GM12875 (cell line): Measurements from ENCODE around the gene RAX.

Experiments
- H3K4me3 ChIP-seq: one replicate; pipeline ENCODE4 v1.5.1; 2011; ENCODE audit warnings: low read depth, low read length, control low read depth
- CTCF ChIP-seq: IDR thresholded peaks from 2 replicates; pipeline ENCODE4 v1.5.1; 2011; ENCODE audit warnings: low read depth, mild to moderate bottlenecking, control low read depth, inconsistent platforms, low read length, moderate library complexity, borderline replicate concordance; ENCODE audit not compliant: insufficient read depth

RAX gene

GRCh38 chr18:59282341-59282740 is 9.1 kb upstream of the RAX start:
- TF ChIP-seq CTCF: no peak

GRCh38 chr18:59279722-59280121 is 6.5 kb upstream of the RAX start:
- no peak overlapping the region for H3K4me3 ChIP-seq
- no peak for TF ChIP-seq CTCF

More at GRCh38 chr18:59282341-59282740, 9.1 kb upstream of the RAX start:
- H3K4me3 ChIP-seq: no peak overlapping the region

GRCh38 chr18:59279193-59279592 is 5.9 kb upstream of the RAX start:
- H3K4me3 ChIP-seq: no peak overlapping the region
- no peak for TF ChIP-seq CTCF

- H3K4me3 ChIP-seq: no peak overlapping the region
- no peak for TF ChIP-seq CTCF
These were observed 5.5 kb upstream of the RAX start for GRCh38 chr18:59278793-59279192.

GRCh38 chr18:59276047-59276446 is 2.8 kb upstream of the RAX start:
- no peak for TF ChIP-seq CTCF
- no peak overlapping the region for H3K4me3 ChIP-seq

GRCh38 chr18:59275406-59275949 is 2.2 kb upstream of the RAX start:
- H3K4me3 ChIP-seq: no peak overlapping the region
- TF ChIP-seq CTCF: no peak

- TF ChIP-seq CTCF: no peak
- H3K4me3 ChIP-seq: no peak overlapping the region
These were observed 1.3 kb upstream of the RAX start for GRCh38 chr18:59274533-59274928.
